Panc1 (cell line): ENCODE results near the gene HDLBP. TPM values are rescaled to one million over a fixed set of nuclear protein-coding genes. Genes with fewer than 3 reads are reported as not detected.

Source experiments
- ATAC-seq: fragments of 200-7000 bp; cut with Tn5 transposase; 2 replicates; pipeline ENCODE4 v1.9.1; 2020; ENCODE audit warnings: mild to moderate bottlenecking, moderate library complexity
- BruUV-seq: library from RNA; stranded (reverse); fragments of 400-500 nt; replicated peaks from 2 replicates; lab custom pipeline; 2021; lab: Mats Ljungman, UMichigan
- CTCF ChIA-PET: fragments of 300-600 bp; sonication (Branson Sonifier 250); formaldehyde crosslinking; loops from one replicate; lab custom pipeline; 2022; ENCODE audit warnings: antibody characterized with exemption; lab: Charles Lee
- POLR2A ChIA-PET: fragments of 300-600 bp; sonication (Branson Sonifier 250); formaldehyde crosslinking; loops from one replicate; lab custom pipeline; 2022; ENCODE audit warnings: antibody characterized with exemption; lab: Charles Lee
- DNase-seq: peaks from one replicate; pipeline ENCODE4 v3.0.0-alpha.2; 2010; ENCODE audit warnings: low read depth, low spot score
- H3K27ac ChIP-seq: 2 replicates; pipeline ENCODE4 v1.5.1; 2011; ENCODE audit warnings: mild to moderate bottlenecking, low read length, inconsistent platforms
- H3K27me3 ChIP-seq: fragments of 200-500 bp; sonication (Bioruptor generic); 2 replicates; pipeline ENCODE4 v1.6.0; 2014; ENCODE audit warnings: low read length, inconsistent platforms; ENCODE audit not compliant: control insufficient read depth, insufficient read depth
- H3K36me3 ChIP-seq: fragments of 200-500 bp; sonication (Bioruptor generic); 2 replicates; pipeline ENCODE4 v1.5.1; 2014; ENCODE audit warnings: inconsistent platforms, mild to moderate bottlenecking, low read length, moderate library complexity; ENCODE audit not compliant: control insufficient read depth, insufficient read depth
- H3K4me1 ChIP-seq: 2 replicates; pipeline ENCODE4 v1.5.1; 2011; ENCODE audit warnings: inconsistent platforms, mild to moderate bottlenecking, low read length, moderate library complexity; ENCODE audit not compliant: control insufficient read depth, insufficient read depth
- H3K4me3 ChIP-seq, 2 experiments: 2 replicates each; pipeline ENCODE4 v1.5.1; 2011 to 2012; ENCODE audit warnings: low read depth in 2 of 2, low read length in 2 of 2, mild to moderate bottlenecking in 2 of 2, inconsistent platforms in 1 of 2, moderate library complexity in 1 of 2
- H3K9me3 ChIP-seq: fragments of 200-500 bp; sonication (Bioruptor generic); 2 replicates; pipeline ENCODE4 v1.5.1; 2014; ENCODE audit warnings: low read depth, mild to moderate bottlenecking, inconsistent platforms, low read length, moderate library complexity; ENCODE audit not compliant: control insufficient read depth, insufficient read depth
- CTCF ChIP-seq: fragments of 450-650 bp; IDR thresholded peaks from 2 replicates; pipeline ENCODE4 v1.5.1; 2017; ENCODE audit warnings: mild to moderate bottlenecking
- POLR2AphosphoS5 ChIP-seq: IDR thresholded peaks from 2 replicates; pipeline ENCODE4 v1.6.1; 2012; ENCODE audit warnings: mild to moderate bottlenecking, low read depth, low read length, moderate library complexity
- REST ChIP-seq, 2 experiments: IDR thresholded peaks; 2 replicates each; pipeline ENCODE4 v1.6.1; 2011 to 2012; ENCODE audit warnings: low read depth in 2 of 2, control low read depth in 1 of 2, low read length in 1 of 2, mild to moderate bottlenecking in 1 of 2, moderate library complexity in 1 of 2; ENCODE audit not compliant: insufficient read depth in 1 of 2
- SIN3A ChIP-seq: IDR thresholded peaks from 2 replicates; pipeline ENCODE4 v1.6.1; 2012; ENCODE audit warnings: low read depth, mild to moderate bottlenecking, low read length, moderate library complexity, borderline replicate concordance; ENCODE audit not compliant: insufficient read depth
- TCF7L2 ChIP-seq: IDR thresholded peaks from 2 replicates; pipeline ENCODE4 v1.6.1; 2011; ENCODE audit warnings: mild to moderate bottlenecking, low read depth, low read length, inconsistent platforms
- in situ Hi-C: cut with HindIII; loops from 2 replicates; pipeline ENCODE4 v1.10.0; 2016; ENCODE audit warnings: low sequenced_read_pairs, low pct_unique_long_range_greater_than_20kb
- intact Hi-C: fragments of 100-400 bp; cut with micrococcal nuclease; formaldehyde crosslinking; loops from one replicate; pipeline ENCODE4 v1.10.0; 2022; ENCODE audit not compliant: unreplicated experiment
- total RNA-seq: library from RNA; stranded (reverse); gene quantifications from one replicate; pipeline ENCODE4 v1.2.1, GENCODE V29; 2021; ENCODE audit not compliant: unreplicated experiment

Gene HDLBP
- total RNA-seq, 1 experiment from 2014 or later, result 656 TPM

- no peak for TF ChIP-seq TCF7L2
- TF ChIP-seq REST (IDR thresholded peaks at IDR 0.05; ENCODE audit: insufficient read depth in 1 of 2, low read depth in 2 of 2, low read length in 1 of 2), result no peak
- no peak for TF ChIP-seq CTCF
- TF ChIP-seq POLR2AphosphoS5, result no peak
- no peak for TF ChIP-seq SIN3A
- CTCF ChIA-PET, result no interaction called here
- no peak for DNase-seq
- H3K36me3 ChIP-seq, result no peaks in the 10 kb centered on the region
- no peak overlapping the region for H3K27ac ChIP-seq
- in situ Hi-C loops (no loop called here), intact Hi-C loops (no loop called here)
- BruUV-seq, result no TSS peak
- no peaks in the 10 kb centered on the region for H3K9me3 ChIP-seq
- POLR2A ChIA-PET, result no interaction called here
- no peak for ATAC-seq
- H3K4me1 ChIP-seq, result no peaks in the 10 kb centered on the region
- no peak overlapping the region for H3K4me3 ChIP-seq
- H3K27me3 ChIP-seq, result no peaks in the 10 kb centered on the region
Measured at GRCh38 chr2:241194811-241195210, 120.7 kb downstream of the HDLBP start.

- ChIA-PET CTCF (no interaction called here), POLR2A (no interaction called here)
- BruUV-seq, result no TSS peak
- in situ Hi-C loops, result no loop called here
- TF ChIP-seq SIN3A, result no peak
- TF ChIP-seq POLR2AphosphoS5, result no peak
- TF ChIP-seq TCF7L2, result no peak
- no peak for TF ChIP-seq REST (IDR thresholded peaks at IDR 0.05; ENCODE audit: insufficient read depth in 1 of 2, low read depth in 2 of 2, low read length in 1 of 2)
- TF ChIP-seq CTCF, result no peak
- no peaks in the 10 kb centered on the region for H3K36me3 ChIP-seq
- DNase-seq (no peak), ATAC-seq (no peak)
- H3K27me3 ChIP-seq, result no peaks in the 10 kb centered on the region
- intact Hi-C loops, result no loop called here
- H3K9me3 ChIP-seq, result no peaks in the 10 kb centered on the region
- no peak overlapping the region for H3K4me3 ChIP-seq
- no peaks in the 10 kb centered on the region; the same call in 1 of the 2 replicates for H3K4me1 ChIP-seq
- no peak overlapping the region for H3K27ac ChIP-seq
Measured at GRCh38 chr2:241193271-241193670, 122.2 kb downstream of the HDLBP start.
